NCI-H2196 treated with DMSO at 0.1 percent for 48 hours (cell line): ENCODE measurements around the gene LPO.

Source experiments
- DNase-seq: peaks from one replicate; lab custom pipeline; 2025; ENCODE audit not compliant: unreplicated experiment; lab: John Stamatoyannopoulos, UW

The LPO gene

GRCh38 chr17:58254803-58255202, 16.4 kb downstream of the LPO start:
- no peak for DNase-seq

- DNase-seq: no peak
Measured at GRCh38 chr17:58262149-58262548, 23.8 kb downstream of the LPO start.

DNA sequence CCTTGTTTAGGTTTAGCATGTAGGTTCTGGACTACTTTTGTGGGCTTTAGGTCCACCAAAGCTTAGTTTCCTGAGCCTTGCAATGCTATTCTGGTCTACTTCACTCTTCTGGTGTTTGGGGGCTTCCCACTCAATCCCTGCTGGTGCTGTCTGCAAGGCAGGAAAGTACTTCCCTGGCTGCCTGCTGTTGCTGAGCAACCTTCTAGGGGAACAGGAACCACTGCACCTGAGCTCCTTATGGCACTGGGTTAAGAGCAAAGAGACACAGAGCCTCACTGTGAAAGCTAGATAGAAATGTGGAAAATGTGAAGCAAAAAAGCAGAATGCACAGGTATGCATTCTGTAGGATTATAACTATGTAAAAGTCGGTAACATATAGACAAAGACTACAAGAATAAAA, 25.4 kb downstream of the LPO start:
- no peak for DNase-seq

DNA sequence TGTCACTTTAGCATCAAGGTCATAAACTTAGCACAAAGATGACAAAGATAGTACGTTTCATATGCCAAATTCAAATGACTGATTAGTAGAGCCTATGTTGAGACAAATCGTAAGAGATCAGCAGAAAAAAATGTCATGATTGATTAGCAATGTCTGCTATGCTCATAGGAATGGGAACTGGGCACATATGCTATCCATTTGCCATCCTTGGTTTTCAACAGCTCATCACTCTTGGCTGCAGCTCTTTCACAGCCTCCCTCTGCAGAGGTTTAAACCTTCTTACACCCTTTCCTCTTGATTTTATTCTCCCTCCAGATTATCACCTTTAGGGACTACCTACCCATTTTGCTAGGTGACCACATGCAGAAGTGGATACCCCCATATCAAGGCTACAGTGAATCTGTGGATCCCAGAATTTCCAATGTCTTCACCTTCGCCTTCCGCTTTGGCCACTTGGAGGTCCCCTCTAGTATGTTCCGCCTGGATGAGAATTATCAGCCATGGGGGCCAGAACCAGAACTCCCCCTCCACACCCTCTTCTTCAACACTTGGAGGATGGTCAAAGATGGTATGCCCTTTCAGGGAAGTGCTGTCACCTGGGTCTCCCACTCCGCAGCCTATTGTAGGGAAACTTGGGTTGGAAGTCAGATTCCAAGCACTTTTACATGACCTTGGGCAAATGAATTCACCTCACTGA, 26.2 kb downstream of the LPO start:
- DNase-seq: no peak

DNA sequence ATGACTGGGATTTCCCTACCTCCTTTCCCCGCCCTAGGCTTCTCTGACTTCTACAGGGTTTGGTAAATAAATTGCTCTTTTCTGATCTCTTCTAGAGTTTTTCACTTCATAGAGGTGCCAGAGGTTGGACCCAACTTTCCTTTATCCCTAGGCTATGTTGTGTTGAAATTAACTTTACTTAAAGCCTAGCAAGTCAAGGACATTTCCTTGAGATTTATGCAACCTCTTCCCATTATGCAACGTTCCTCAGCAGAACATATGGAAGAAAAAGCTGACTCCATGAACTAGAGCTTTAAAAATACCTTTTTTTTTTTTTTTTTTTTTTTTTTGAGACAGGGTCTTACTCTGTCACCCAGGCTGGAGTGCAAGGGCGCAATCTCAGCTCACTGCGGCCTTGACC, 26.9 kb downstream of the LPO start:
- DNase-seq: no peak

- DNase-seq: no peak
Measured at GRCh38 chr17:58265902-58266875, 27.8 kb downstream of the LPO start.

DNA sequence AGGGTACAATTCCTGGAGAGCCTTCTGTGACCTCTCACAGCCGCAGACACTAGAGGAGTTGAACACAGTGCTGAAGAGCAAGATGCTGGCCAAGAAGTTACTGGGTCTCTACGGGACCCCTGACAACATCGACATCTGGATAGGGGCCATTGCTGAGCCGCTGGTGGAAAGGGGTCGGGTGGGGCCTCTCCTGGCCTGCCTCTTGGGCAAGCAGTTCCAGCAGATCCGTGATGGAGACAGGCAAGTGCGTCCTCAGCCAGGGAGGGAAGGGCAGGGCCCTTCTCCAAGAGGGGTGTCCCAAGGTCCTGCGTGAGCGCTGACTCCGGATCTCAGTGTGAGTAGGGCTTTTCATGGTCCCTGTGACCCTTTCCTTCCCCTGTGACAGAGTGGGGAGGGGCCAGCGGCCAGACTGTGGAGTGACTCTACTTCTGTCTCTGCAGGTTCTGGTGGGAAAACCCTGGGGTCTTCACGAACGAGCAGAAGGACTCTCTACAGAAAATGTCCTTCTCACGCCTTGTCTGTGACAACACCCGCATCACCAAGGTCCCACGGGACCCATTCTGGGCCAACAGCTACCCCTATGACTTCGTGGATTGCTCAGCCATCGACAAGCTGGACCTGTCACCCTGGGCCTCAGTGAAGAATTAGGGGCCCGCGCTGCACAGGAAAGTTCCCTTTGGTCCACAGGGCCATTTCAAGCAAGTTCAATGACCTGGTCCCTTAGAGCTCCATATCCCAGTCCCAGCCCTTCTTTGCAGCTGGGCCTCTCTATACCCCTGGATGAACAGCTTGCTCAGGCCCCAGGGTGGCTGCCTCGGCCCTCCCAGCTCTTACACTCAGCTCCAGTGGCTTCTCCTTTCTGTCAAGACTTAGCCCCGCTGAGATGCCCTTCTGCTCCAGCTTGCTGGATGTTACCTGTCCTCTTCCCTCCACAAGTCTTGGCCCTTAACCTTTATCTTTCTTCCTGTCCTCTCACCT, 29.3 kb downstream of the LPO start:
- no peak for DNase-seq

- DNase-seq: no peak
Measured at GRCh38 chr17:58268326-58268725, 29.9 kb downstream of the LPO start.

- DNase-seq: no peak
Measured at GRCh38 chr17:58268774-58269556, 30.6 kb downstream of the LPO start.

DNA sequence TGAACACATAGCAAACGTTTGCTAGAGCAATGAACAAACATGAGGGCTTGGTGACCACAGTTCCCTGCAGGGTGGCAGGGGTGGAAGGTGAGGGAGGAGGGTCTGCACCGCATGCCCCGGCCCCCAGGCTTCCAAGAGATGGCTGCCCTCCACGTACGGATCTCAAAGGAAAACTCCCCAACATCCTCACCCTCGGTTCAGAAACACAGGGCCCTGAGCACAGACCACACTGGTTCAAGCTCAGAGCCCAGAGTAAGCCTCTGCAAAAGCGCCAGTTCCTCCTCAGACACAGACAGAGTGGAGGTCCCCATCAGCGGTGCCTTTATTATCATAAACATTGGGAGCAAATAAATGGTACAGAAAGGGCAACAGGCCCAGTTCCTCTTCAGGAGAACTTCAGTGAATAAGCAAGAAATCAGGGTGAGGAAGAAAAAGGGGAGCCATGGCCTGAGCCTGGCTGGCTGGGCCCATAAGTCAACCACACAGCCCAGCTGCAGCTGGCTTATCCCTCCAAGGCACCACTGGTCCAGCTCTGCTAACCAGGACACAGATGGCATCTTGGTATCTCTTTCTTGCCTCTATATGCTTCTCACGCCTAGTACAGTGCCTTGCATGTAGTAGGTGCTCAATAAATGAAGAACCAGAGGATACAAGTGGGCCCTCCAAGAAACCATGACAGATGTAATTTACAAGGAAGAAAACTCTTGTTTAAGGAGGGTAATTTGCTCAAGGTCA, 31.3 kb downstream of the LPO start:
- DNase-seq: no peak

DNA sequence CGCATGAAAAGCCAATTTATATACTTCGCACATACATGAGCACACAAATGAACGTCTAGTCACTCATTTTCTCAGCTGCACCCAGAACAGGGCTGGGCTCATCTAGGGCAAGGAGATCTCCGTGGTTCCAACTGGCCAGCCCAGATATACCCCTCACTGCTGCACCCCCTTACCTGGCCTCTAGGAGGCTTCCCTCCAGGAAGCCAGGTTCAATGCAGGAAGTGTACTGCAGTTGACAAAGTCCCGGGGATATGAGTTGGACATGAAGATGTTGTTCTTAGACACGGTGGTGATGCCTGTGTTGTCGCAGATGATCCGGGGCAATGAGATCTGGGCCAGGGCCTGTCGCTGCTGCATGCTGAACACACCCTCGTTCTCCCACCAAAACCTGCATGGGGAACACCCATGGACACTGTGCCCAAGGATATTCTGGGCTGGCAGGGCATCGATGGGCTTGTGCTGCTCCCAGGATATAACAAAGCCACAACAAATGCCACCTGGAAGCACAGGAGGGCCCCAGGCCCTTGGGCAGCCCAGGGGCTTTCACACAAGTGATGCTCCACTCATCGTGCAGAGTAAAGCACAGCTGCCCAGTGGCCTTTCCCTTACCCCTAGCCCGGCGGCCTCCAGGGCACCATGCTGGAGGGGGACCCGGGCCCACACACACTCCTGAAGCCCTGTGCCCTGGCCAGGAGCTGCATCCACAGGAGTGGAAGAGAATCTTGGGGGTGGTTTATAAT, 32.3 kb downstream of the LPO start:
- DNase-seq: no peak

- DNase-seq: no peak
Measured at GRCh38 chr17:58271216-58271931, 33.0 kb downstream of the LPO start.

GRCh38 chr17:58272367-58273280, 34.2 kb downstream of the LPO start:
- DNase-seq: no peak

DNA sequence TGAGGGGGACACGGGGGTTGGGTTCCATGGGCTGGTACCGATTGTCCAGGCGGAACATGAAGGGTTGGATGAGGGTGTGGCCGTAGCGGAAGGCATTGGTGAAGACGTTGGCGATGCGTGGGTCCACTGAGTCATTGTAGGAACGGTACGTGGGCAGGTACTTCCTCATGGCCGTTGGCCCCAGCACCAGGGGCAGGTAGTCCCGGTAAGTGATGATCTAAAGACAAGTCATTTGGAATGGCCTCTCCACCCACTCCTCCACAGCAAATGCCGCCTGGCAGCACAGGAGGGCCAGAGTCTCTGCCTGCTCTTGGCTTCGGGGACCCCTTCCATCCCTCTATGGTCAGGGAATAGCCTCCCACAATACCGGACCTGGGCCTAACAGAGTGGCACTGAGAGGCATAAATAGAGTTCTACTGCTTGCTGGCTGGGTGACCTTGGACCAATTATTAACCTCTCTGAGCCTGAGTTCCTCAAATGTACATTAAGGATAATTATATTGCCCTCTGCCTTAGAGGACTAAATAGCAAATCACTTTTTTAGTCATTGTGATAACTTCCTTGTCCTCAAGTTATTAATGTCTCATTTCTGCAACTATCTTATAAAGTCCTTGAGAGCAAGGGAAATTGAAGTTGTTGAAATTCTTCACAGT, 35.2 kb downstream of the LPO start:
- DNase-seq: no peak

DNA sequence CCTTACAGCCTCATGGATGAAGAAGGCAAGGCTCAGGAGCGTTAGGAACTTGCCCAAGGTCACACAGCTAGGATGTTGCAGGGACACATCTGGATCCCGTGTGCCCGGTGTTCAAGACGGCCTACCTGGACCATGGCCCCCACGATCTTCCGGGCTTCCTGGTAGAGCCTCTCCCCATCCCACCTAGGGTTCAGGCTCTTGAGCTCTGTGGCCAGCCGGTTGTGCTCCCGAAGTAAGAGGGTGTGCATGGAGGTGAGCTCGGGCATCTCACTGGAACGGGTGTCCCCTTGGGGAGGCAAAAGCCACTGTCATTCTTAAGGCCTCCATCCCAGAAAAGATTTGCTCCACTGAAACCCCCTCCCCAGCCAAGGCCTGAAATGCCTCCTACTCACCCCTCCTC, 37.0 kb downstream of the LPO start:
- DNase-seq: no peak

- no peak for DNase-seq
Measured at GRCh38 chr17:58276423-58276822, 38.0 kb downstream of the LPO start.
